IPS-15b (cell line): Measurements from ENCODE around the gene CMPK1.

Experiments
- H3K27me3 ChIP-seq: one replicate; pipeline ENCODE4 v1.6.1; 2013; ENCODE audit warnings: low read length; ENCODE audit not compliant: control insufficient read depth, insufficient read depth
- H3K36me3 ChIP-seq: one replicate; pipeline ENCODE4 v1.6.1; 2013; ENCODE audit warnings: low read length; ENCODE audit not compliant: control insufficient read depth, insufficient read depth
- H3K4me1 ChIP-seq: one replicate; pipeline ENCODE4 v1.6.1; 2013; ENCODE audit warnings: mild to moderate bottlenecking, low read length; ENCODE audit not compliant: control insufficient read depth, insufficient read depth
- H3K4me3 ChIP-seq: one replicate; pipeline ENCODE4 v1.5.1; 2013; ENCODE audit warnings: low read depth, low read length
- H3K9ac ChIP-seq: one replicate; pipeline ENCODE4 v1.6.1; 2013; ENCODE audit warnings: low read depth, mild to moderate bottlenecking, low read length
- H3K9me3 ChIP-seq: one replicate; pipeline ENCODE4 v1.6.1; 2013; ENCODE audit warnings: mild to moderate bottlenecking, low read length; ENCODE audit not compliant: control insufficient read depth, insufficient read depth

Gene CMPK1

GRCh38 chr1:47384083-47384482 is 50.5 kb downstream of the CMPK1 start:
- H3K9me3 ChIP-seq, result no peaks in the 10 kb centered on the region
- peaks cover 4% of the 10 kb centered on the region for H3K4me1 ChIP-seq
- no peak overlapping the region for H3K9ac ChIP-seq
- peaks cover 9% of the 10 kb centered on the region for H3K27me3 ChIP-seq
- H3K36me3 ChIP-seq, result no peaks in the 10 kb centered on the region
- H3K4me3 ChIP-seq, result no peak overlapping the region

DNA sequence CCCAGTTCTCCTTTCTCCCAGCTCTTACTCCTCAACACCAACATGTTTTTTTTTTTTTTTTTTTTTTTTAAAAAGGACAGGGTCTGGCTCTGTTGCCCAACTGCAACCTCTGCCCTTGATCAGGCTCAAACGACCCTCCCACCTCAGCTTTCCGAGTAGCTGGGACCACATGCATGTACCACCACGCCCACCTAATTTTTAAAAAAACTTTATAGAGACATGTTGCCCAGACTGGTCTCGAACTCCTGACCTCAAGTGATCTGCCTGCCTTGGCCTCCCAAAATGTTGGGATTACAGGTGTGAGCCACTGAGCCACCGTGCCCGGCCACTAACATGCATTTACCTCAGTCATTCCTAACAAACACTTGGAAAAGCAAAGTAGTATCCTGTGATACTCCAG is 51.4 kb downstream of the CMPK1 start:
- Histone ChIP-seq H3K4me1 (no peaks in the 10 kb centered on the region), H3K4me3 (no peak overlapping the region), H3K9ac (no peak overlapping the region), H3K27me3 (peaks cover 9% of the 10 kb centered on the region), H3K36me3 (no peaks in the 10 kb centered on the region), H3K9me3 (no peaks in the 10 kb centered on the region)

GRCh38 chr1:47386268-47386667 is 52.7 kb downstream of the CMPK1 start:
- Histone ChIP-seq H3K4me1 (no peaks in the 10 kb centered on the region), H3K36me3 (no peaks in the 10 kb centered on the region), H3K27me3 (peaks cover 9% of the 10 kb centered on the region), H3K9ac (no peak overlapping the region), H3K4me3 (no peak overlapping the region), H3K9me3 (no peaks in the 10 kb centered on the region)

GRCh38 chr1:47388030-47388890 is 54.7 kb downstream of the CMPK1 start:
- Histone ChIP-seq H3K4me1 (no peaks in the 10 kb centered on the region), H3K27me3 (peaks cover 9% of the 10 kb centered on the region), H3K9ac (no peak overlapping the region), H3K36me3 (no peaks in the 10 kb centered on the region), H3K4me3 (no peak overlapping the region), H3K9me3 (no peaks in the 10 kb centered on the region)

- H3K4me3 ChIP-seq, result no peak overlapping the region
- no peaks in the 10 kb centered on the region for H3K36me3 ChIP-seq
- no peak overlapping the region for H3K9ac ChIP-seq
- no peaks in the 10 kb centered on the region for H3K4me1 ChIP-seq
- no peaks in the 10 kb centered on the region for H3K9me3 ChIP-seq
- peaks cover 12% of the 10 kb centered on the region for H3K27me3 ChIP-seq
Measured at GRCh38 chr1:47388891-47389238, 55.3 kb downstream of the CMPK1 start.

DNA sequence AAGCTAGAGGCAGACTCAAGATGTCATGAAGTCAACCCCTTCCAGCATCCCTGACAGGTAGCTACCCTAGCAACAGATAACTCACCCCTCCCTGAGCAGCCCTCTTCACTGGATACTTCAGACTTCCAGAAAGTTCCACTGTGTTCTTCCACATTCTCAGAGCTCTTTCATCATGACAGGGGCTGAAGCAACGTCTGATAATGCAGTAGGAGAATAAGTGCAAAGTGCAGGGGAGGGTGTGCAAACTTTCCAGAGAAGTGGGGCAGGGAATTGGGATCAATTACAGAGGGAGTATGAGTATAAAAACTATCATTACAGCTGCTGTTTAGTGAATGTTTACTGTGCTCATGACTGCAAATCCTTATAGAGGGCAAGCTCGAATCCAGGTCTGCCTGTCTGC is 56.1 kb downstream of the CMPK1 start:
- H3K4me1 ChIP-seq, result no peaks in the 10 kb centered on the region
- no peaks in the 10 kb centered on the region for H3K36me3 ChIP-seq
- peaks cover 12% of the 10 kb centered on the region for H3K27me3 ChIP-seq
- H3K9ac ChIP-seq, result no peak overlapping the region
- no peak overlapping the region for H3K4me3 ChIP-seq
- H3K9me3 ChIP-seq, result no peaks in the 10 kb centered on the region

- no peaks in the 10 kb centered on the region for H3K36me3 ChIP-seq
- H3K9me3 ChIP-seq, result no peaks in the 10 kb centered on the region
- peaks cover 12% of the 10 kb centered on the region for H3K27me3 ChIP-seq
- no peaks in the 10 kb centered on the region for H3K4me1 ChIP-seq
- H3K9ac ChIP-seq, result no peak overlapping the region
- no peak overlapping the region for H3K4me3 ChIP-seq
Measured at GRCh38 chr1:47390843-47391242, 57.3 kb downstream of the CMPK1 start.

DNA sequence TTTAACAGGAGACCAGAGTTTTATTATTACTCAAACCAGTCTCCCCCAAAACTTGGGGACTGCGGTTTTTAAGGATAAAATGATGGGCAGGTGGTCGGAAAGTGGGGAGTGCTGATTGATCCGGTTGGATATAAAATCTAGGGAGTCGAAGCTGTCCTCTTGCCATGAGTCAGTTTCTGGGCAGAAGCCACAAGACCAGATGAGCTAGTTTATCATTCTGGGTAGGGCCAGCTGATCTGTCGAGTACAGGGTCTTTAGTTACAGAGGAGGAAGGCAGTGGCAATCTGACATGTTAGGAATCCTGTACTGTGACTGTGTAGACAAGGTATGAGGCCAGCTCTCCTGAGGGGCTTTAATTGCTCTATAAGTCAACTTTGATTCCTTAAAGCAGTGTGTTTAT is 59.6 kb downstream of the CMPK1 start:
- H3K9me3 ChIP-seq, result no peaks in the 10 kb centered on the region
- H3K27me3 ChIP-seq, result peaks cover 13% of the 10 kb centered on the region
- no peaks in the 10 kb centered on the region for H3K4me1 ChIP-seq
- no peak overlapping the region for H3K4me3 ChIP-seq
- H3K36me3 ChIP-seq, result no peaks in the 10 kb centered on the region
- no peak overlapping the region for H3K9ac ChIP-seq

- Histone ChIP-seq H3K4me3 (no peak overlapping the region), H3K9me3 (no peaks in the 10 kb centered on the region), H3K36me3 (no peaks in the 10 kb centered on the region), H3K27me3 (peaks cover 11% of the 10 kb centered on the region), H3K4me1 (no peaks in the 10 kb centered on the region), H3K9ac (no peak overlapping the region)
Measured at GRCh38 chr1:47395433-47395832, 61.8 kb downstream of the CMPK1 start.

GRCh38 chr1:47396671-47397196 is 63.1 kb downstream of the CMPK1 start:
- no peak overlapping the region for H3K4me3 ChIP-seq
- H3K9ac ChIP-seq, result no peak overlapping the region
- H3K36me3 ChIP-seq, result no peaks in the 10 kb centered on the region
- H3K27me3 ChIP-seq, result peaks cover 17% of the 10 kb centered on the region
- no peaks in the 10 kb centered on the region for H3K4me1 ChIP-seq
- H3K9me3 ChIP-seq, result no peaks in the 10 kb centered on the region

- H3K27me3 ChIP-seq, result peaks cover 22% of the 10 kb centered on the region
Measured at GRCh38 chr1:47399138-47399845, 65.7 kb downstream of the CMPK1 start.

DNA sequence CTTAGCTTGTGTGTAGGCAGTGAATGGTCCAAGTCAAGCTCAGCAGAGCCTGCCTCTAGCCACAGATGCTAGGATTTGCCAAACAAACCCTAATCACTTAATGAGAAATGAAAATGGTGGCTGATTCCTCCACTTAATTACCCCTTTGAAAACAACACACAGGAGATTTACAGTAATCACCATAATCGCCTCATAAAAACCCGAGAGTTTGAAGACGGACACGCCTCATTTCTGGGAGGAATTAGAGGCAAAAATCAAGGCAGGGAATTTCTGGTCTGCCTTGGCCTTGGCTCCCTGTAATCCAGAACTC is 66.2 kb downstream of the CMPK1 start:
- no peaks in the 10 kb centered on the region for H3K9me3 ChIP-seq
- H3K4me3 ChIP-seq, result no peak overlapping the region
- peaks cover 22% of the 10 kb centered on the region for H3K27me3 ChIP-seq
- no peaks in the 10 kb centered on the region for H3K36me3 ChIP-seq
- H3K4me1 ChIP-seq, result no peaks in the 10 kb centered on the region
- H3K9ac ChIP-seq, result no peak overlapping the region

More at GRCh38 chr1:47399138-47399845, 65.7 kb downstream of the CMPK1 start:
- H3K9me3 ChIP-seq, result no peaks in the 10 kb centered on the region
- H3K36me3 ChIP-seq, result no peaks in the 10 kb centered on the region
- H3K4me1 ChIP-seq, result no peaks in the 10 kb centered on the region
- no peak overlapping the region for H3K9ac ChIP-seq
- no peak overlapping the region for H3K4me3 ChIP-seq
